Lower lobe of right lung (tissue), 2 donors: ENCODE data around the gene TRABD2A. TPM values are rescaled to one million over a fixed set of nuclear protein-coding genes. Genes with fewer than 3 reads are reported as not detected.
"Not testable (repeated sequence)": the region's sequence is repeated elsewhere in the genome, so short reads cannot be mapped to it uniquely, and the experiment has no call there.

Experiments
- ATAC-seq, 2 donors: fragments of 200-7000 bp; cut with Tn5 transposase; one replicate each; pipeline ENCODE4 v1.9.1; 2020 to 2022; ENCODE audit warnings: mild to moderate bottlenecking in 2 of 2, moderate library complexity in 2 of 2
- DNase-seq: peaks from one replicate; pipeline ENCODE4 v3.0.0-alpha.2; 2020
- H3K27ac ChIP-seq: fragments of 200-600 bp; one replicate; pipeline ENCODE4 v1.8.0; 2022
- H3K27me3 ChIP-seq: fragments of 200-600 bp; one replicate; pipeline ENCODE4 v1.8.0; 2022; ENCODE audit warnings: low read depth
- H3K36me3 ChIP-seq: fragments of 200-600 bp; one replicate; pipeline ENCODE4 v1.8.0; 2022; ENCODE audit warnings: mild to moderate bottlenecking
- H3K4me1 ChIP-seq: fragments of 200-600 bp; one replicate; pipeline ENCODE4 v1.8.0; 2022
- H3K4me3 ChIP-seq: fragments of 200-600 bp; one replicate; pipeline ENCODE4 v1.8.0; 2022; ENCODE audit warnings: mild to moderate bottlenecking
- H3K9me3 ChIP-seq: fragments of 200-600 bp; one replicate; pipeline ENCODE4 v1.8.0; 2022
- intact Hi-C: fragments of 100-400 bp; cut with DNase I; formaldehyde crosslinking; loops from one replicate; pipeline ENCODE4 v1.11.0; 2022
- total RNA-seq: library from RNA; stranded (reverse); fragmentation: NEBNext Ultra II Directional; extraction: Animal tissue kit (Norgen Biotek cat#: 25700); gene quantifications from one replicate; pipeline ENCODE4 v1.2.1, GENCODE V29; 2021
- TF ChIP-seq, protein P1 (sequence below): fragments of 200-600 bp; IDR thresholded peaks from one replicate; pipeline ENCODE4 v1.8.0; 2022; ENCODE audit warnings: antibody characterized with exemption, mild to moderate bottlenecking
- donor health status: DM: no; HTN: yes; CAD: no; lungs with severe emphysema.

Gene TRABD2A
- total RNA-seq, 1 donor from 2014 or later: 5.4 TPM

GRCh38 chr2:84876369-84876768, 4.5 kb downstream of the TRABD2A start:
- peaks cover 18% of the 10 kb centered on the region for H3K27me3 ChIP-seq
- no peak for DNase-seq
- no peak overlapping the region for H3K4me3 ChIP-seq
- no peaks in the 10 kb centered on the region for H3K36me3 ChIP-seq
- peaks cover 19% of the 10 kb centered on the region for H3K4me1 ChIP-seq
- TF ChIP-seq, protein P1, sequence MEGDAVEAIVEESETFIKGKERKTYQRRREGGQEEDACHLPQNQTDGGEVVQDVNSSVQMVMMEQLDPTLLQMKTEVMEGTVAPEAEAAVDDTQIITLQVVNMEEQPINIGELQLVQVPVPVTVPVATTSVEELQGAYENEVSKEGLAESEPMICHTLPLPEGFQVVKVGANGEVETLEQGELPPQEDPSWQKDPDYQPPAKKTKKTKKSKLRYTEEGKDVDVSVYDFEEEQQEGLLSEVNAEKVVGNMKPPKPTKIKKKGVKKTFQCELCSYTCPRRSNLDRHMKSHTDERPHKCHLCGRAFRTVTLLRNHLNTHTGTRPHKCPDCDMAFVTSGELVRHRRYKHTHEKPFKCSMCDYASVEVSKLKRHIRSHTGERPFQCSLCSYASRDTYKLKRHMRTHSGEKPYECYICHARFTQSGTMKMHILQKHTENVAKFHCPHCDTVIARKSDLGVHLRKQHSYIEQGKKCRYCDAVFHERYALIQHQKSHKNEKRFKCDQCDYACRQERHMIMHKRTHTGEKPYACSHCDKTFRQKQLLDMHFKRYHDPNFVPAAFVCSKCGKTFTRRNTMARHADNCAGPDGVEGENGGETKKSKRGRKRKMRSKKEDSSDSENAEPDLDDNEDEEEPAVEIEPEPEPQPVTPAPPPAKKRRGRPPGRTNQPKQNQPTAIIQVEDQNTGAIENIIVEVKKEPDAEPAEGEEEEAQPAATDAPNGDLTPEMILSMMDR: no peak
- no peak for ATAC-seq
- no peak overlapping the region for H3K27ac ChIP-seq
- intact Hi-C loops: no loop called here
- H3K9me3 ChIP-seq: no peaks in the 10 kb centered on the region

DNA sequence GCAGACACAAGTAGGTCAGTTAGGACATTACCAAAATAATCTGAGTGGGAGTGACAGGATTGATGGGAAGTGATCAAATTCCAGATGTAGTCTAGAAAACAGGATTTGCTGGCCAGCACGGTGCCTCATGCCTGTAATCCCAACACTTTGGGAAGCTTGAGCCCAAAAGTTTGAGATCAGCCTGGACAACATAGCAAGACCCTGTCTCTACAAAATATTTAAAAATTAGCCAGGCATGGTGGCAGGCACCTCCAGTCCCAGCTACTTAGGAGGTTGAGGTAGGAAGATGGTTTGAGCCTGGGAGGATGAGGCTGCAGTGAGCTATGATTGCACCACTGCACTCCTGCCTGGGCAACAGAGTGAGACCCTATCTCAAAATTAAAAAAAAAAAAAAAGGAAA, 5.3 kb downstream of the TRABD2A start:
- ATAC-seq, intact Hi-C loops, H3K4me3 ChIP-seq, H3K27ac ChIP-seq, DNase-seq, H3K36me3 ChIP-seq, H3K9me3 ChIP-seq: not testable (repeated sequence)
- H3K27me3 ChIP-seq: peaks cover 10% of the 10 kb centered on the region
- H3K4me1 ChIP-seq: peaks cover 12% of the 10 kb centered on the region

GRCh38 chr2:84875213-84875560, 5.7 kb downstream of the TRABD2A start:
- Histone ChIP-seq H3K27me3 (peaks cover 6% of the 10 kb centered on the region), H3K36me3 (no peaks in the 10 kb centered on the region), H3K9me3 (no peaks in the 10 kb centered on the region), H3K4me1 (peaks cover 7% of the 10 kb centered on the region), H3K4me3 (no peak overlapping the region), H3K27ac (no peak overlapping the region)
- no peak for ATAC-seq
- no peak for DNase-seq
- TF ChIP-seq, protein P1: no peak
- intact Hi-C loops: no loop called here

DNA sequence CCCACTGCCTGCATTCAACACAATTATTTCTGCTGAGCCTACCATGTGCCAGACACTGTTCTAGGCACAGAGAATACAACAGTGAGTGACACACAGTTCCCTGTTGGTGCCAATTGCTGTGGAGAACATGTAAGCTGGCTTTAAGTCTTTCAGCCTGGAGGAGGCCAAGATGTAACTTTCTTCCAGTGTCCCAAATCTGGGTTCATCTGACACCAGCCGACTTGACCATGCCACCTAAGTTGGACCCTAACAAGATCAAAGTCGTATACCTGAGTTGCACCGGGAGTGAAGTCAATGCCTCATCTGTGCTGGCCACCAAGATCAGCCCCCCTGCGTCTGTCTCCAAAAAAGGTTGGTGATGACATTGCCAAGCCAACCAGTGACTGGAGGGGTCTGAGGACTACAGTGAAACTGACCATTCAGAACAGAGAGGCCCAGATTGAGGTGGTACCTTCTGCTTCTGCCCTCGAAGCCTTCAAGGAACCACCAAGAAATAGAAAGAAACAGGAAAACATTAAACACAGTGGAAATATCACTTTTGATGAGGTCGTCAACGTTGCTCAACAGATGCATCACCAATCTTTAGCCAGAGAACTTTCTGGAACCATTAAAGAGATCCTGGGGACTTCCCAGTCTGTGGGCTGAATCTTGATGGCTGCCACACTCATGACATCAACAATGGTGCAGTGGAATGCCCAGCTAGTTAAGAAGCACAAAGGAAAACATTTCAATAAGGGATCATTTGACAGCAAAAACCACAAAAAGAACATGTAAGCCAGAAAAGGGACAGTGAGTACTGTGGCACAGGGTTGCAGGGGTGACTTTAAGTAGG, 6.3 kb downstream of the TRABD2A start:
- intact Hi-C loops: no loop called here
- H3K4me3 ChIP-seq: no peak overlapping the region
- DNase-seq (no peak), ATAC-seq (no peak)
- no peaks in the 10 kb centered on the region for H3K9me3 ChIP-seq
- peaks cover 2% of the 10 kb centered on the region for H3K27me3 ChIP-seq
- H3K36me3 ChIP-seq: no peaks in the 10 kb centered on the region
- TF ChIP-seq, protein P1: no peak
- H3K4me1 ChIP-seq: peaks cover 2% of the 10 kb centered on the region
- H3K27ac ChIP-seq: no peak overlapping the region

- intact Hi-C loops: no loop called here
- Histone ChIP-seq H3K4me3 (no peak overlapping the region), H3K27ac (no peak overlapping the region), H3K36me3 (no peaks in the 10 kb centered on the region), H3K9me3 (no peaks in the 10 kb centered on the region), H3K4me1 (no peaks in the 10 kb centered on the region), H3K27me3 (no peaks in the 10 kb centered on the region)
- ATAC-seq (no peak), DNase-seq (no peak)
- TF ChIP-seq, protein P1: no peak
Measured at GRCh38 chr2:84873350-84873749, 7.5 kb downstream of the TRABD2A start.

DNA sequence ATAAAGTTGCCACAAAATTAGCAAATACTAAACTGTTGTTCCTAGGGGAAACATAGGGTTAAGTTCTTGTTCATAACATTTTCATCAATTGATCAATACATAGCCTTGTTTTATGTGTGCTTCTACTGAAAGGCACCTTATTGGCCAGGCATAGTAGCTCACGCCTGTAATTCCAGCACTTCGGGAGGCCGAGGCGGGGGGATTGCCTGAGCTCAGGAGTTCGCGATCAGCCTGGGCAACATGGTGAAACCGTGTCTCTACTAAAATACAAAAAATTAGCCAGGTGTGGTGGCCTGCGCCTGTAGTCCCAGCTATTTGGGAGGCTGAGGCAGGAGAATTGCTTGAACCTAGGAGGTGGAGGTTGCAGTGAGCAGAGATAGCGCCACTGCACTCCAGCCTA, 8.2 kb downstream of the TRABD2A start:
- H3K4me3 ChIP-seq, ATAC-seq, H3K9me3 ChIP-seq, H3K27ac ChIP-seq, H3K36me3 ChIP-seq, intact Hi-C loops, H3K27me3 ChIP-seq, H3K4me1 ChIP-seq, DNase-seq: not testable (repeated sequence)
